HepG2 (cell line): ENCODE results near the gene OCLN. TPM values are rescaled to one million over a fixed set of nuclear protein-coding genes. Genes with fewer than 3 reads are reported as not detected.

ENCODE experiments used
- BRD4 ChIP-seq: sonication (generic); formaldehyde crosslinking; IDR thresholded peaks from 2 replicates; pipeline ENCODE4 v1.4.0; 2020; ENCODE audit warnings: missing genetic modification reagents
- DMAP1 ChIP-seq: IDR thresholded peaks from 2 replicates; pipeline ENCODE4 v1.6.1; 2016
- E2F5 ChIP-seq: sonication (generic); formaldehyde crosslinking; conservative IDR thresholded peaks from 2 replicates; pipeline ENCODE4 v1.4.0; 2020; ENCODE audit warnings: missing genetic modification reagents
- EHMT2 ChIP-seq: fragments of 200-600 bp; sonication (generic); IDR thresholded peaks from 2 replicates; pipeline ENCODE4 v1.7.0; 2017; ENCODE audit warnings: antibody characterized with exemption, low read depth, low read length, borderline replicate concordance
- GATAD2A ChIP-seq: IDR thresholded peaks from 2 replicates; pipeline ENCODE4 v1.6.1; 2016
- HNF4A ChIP-seq: sonication (generic); formaldehyde crosslinking; IDR thresholded peaks from 2 replicates; pipeline ENCODE4 v1.4.0; 2020; ENCODE audit warnings: missing genetic modification reagents
- MIER2 ChIP-seq: IDR thresholded peaks from 2 replicates; pipeline ENCODE4 v1.6.1; 2016; ENCODE audit warnings: missing biosample characterization, missing genetic modification reagents
- MYNN ChIP-seq: sonication (generic); formaldehyde crosslinking; IDR thresholded peaks from 2 replicates; pipeline ENCODE4 v1.4.0; 2020; ENCODE audit warnings: mild to moderate bottlenecking, low read depth, missing genetic modification reagents
- RBAK ChIP-seq: sonication (generic); formaldehyde crosslinking; IDR thresholded peaks from 2 replicates; pipeline ENCODE4 v1.5.1; 2020; ENCODE audit warnings: mild to moderate bottlenecking, missing genetic modification reagents
- TSC22D2 ChIP-seq: sonication (generic); formaldehyde crosslinking; IDR thresholded peaks from 2 replicates; pipeline ENCODE4 v1.5.1; 2020; ENCODE audit warnings: missing genetic modification reagents, mild to moderate bottlenecking, borderline replicate concordance
- ZNF329 ChIP-seq: sonication (generic); formaldehyde crosslinking; IDR thresholded peaks from 2 replicates; pipeline ENCODE4 v1.9.0; 2021; ENCODE audit warnings: low read depth, mild to moderate bottlenecking, missing genetic modification reagents
- ZNF512B ChIP-seq: sonication (generic); formaldehyde crosslinking; IDR thresholded peaks from 2 replicates; pipeline ENCODE4 v1.5.1; 2020; ENCODE audit warnings: missing genetic modification reagents, mild to moderate bottlenecking, borderline replicate concordance
- ZNF572 ChIP-seq: sonication (generic); formaldehyde crosslinking; IDR thresholded peaks from 2 replicates; pipeline ENCODE4 v1.5.1; 2020; ENCODE audit warnings: mild to moderate bottlenecking, missing genetic modification reagents
- ZNF672 ChIP-seq: sonication (generic); formaldehyde crosslinking; IDR thresholded peaks from 2 replicates; pipeline ENCODE4 v1.8.1; 2022; ENCODE audit warnings: missing genetic modification reagents
- ZNF678 ChIP-seq: sonication (generic); formaldehyde crosslinking; IDR thresholded peaks from 2 replicates; pipeline ENCODE4 v1.4.0; 2020; ENCODE audit warnings: mild to moderate bottlenecking, missing genetic modification reagents
- ZNF749 ChIP-seq: sonication (generic); formaldehyde crosslinking; IDR thresholded peaks from 2 replicates; pipeline ENCODE4 v1.8.0; 2022; ENCODE audit warnings: mild to moderate bottlenecking, missing genetic modification reagents, moderate library complexity, borderline replicate concordance
- ZSCAN31 ChIP-seq: sonication (generic); formaldehyde crosslinking; IDR thresholded peaks from 2 replicates; pipeline ENCODE4 v1.5.0; 2020; ENCODE audit warnings: low read depth, mild to moderate bottlenecking, missing genetic modification reagents
- polyA plus RNA-seq, 8 experiments: library from polyadenylated mRNA; depleted of rRNA in 3 of 8; stranded (reverse) in 7 of 8; unstranded in 1 of 8; fragments of >200 nt; fragmentation: Illumina TruSeq in 4 of 8; extraction: Trizol in 4 of 8; gene quantifications; 2 replicates each; pipeline versions ENCODE4 v1.2.1 to v1.2.3, GENCODE V29; 2011 to 2016; ENCODE audit warnings: low read depth in 4 of 8, missing spikeins in 1 of 8, mixed read lengths in 1 of 8; ENCODE audit not compliant: insufficient read depth in 1 of 8
- total RNA-seq, 5 experiments: library from RNA; depleted of rRNA; stranded (reverse); fragments of >200 nt; fragmentation: Illumina TruSeq; extraction: Trizol; gene quantifications; 2 replicates each; pipeline ENCODE4 v1.2.3, GENCODE V29; 2016; ENCODE audit warnings: low read depth in 1 of 5
- TF ChIP-seq, protein P1 (sequence below): sonication (generic); formaldehyde crosslinking; IDR thresholded peaks from 2 replicates; pipeline ENCODE4 v1.4.0; 2020; ENCODE audit warnings: missing genetic modification reagents, borderline replicate concordance
- TF ChIP-seq, protein P2 (sequence below): sonication (generic); formaldehyde crosslinking; IDR thresholded peaks from 2 replicates; pipeline ENCODE4 v1.4.0; 2020; ENCODE audit warnings: missing genetic modification reagents

Gene OCLN
- total and polyA plus RNA-seq, 2 of the 13 experiments (the other 11 are each of a cell fraction or from before 2014, with no cell fraction given), result 24.1 to 34.8 TPM

DNA sequence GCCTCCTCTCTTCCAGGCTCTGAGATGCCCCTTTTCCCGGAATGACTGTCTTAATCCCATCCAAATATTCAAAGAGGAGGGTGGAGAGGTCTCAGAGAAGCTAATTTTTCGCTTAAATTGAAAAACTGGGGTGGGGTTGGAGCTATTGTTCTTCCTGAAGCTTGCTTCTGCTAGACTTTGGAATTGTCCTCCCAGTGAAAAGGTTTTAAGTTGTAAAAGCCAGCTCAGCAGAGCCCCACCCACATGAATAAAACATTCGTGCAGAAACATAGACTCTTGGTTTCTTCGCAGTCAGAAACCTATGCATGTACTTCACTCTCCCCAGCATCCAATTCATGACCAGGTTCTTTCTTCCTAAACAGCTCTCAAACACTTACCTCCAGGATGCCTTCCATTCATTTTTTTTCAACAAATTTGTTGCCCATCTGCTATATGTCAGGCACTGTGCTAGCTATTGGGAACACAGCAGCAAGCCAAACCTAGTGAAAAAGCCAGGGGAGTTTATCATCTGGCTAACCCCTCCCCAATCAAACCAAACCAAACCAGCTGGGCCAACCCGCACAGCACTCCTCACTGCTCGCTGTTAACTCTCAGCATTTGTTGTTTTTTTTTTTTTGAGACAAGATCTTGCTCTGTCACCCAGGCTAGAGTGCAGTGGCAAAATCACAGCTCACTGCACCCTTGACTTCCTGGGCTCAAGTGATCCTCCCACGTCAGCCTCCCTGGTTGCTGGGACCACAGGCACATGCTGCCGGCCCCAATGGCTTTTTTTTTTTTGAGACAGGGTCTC lies 37.9 kb upstream of the OCLN start (continued):
- no peak for TF ChIP-seq ZNF512B (CRISPR knock-in tag)
- no peak for TF ChIP-seq BRD4 (CRISPR knock-in tag)
- no peak for TF ChIP-seq ZNF572 (CRISPR knock-in tag)
- TF ChIP-seq, protein P1, sequence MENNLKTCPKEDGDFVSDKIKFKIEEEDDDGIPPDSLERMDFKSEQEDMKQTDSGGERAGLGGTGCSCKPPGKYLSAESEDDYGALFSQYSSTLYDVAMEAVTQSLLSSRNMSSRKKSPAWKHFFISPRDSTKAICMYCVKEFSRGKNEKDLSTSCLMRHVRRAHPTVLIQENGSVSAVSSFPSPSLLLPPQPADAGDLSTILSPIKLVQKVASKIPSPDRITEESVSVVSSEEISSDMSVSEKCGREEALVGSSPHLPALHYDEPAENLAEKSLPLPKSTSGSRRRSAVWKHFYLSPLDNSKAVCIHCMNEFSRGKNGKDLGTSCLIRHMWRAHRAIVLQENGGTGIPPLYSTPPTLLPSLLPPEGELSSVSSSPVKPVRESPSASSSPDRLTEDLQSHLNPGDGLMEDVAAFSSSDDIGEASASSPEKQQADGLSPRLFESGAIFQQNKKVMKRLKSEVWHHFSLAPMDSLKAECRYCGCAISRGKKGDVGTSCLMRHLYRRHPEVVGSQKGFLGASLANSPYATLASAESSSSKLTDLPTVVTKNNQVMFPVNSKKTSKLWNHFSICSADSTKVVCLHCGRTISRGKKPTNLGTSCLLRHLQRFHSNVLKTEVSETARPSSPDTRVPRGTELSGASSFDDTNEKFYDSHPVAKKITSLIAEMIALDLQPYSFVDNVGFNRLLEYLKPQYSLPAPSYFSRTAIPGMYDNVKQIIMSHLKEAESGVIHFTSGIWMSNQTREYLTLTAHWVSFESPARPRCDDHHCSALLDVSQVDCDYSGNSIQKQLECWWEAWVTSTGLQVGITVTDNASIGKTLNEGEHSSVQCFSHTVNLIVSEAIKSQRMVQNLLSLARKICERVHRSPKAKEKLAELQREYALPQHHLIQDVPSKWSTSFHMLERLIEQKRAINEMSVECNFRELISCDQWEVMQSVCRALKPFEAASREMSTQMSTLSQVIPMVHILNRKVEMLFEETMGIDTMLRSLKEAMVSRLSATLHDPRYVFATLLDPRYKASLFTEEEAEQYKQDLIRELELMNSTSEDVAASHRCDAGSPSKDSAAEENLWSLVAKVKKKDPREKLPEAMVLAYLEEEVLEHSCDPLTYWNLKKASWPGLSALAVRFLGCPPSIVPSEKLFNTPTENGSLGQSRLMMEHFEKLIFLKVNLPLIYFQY (CRISPR knock-in tag), result no peak
- no peak for TF ChIP-seq MYNN (CRISPR knock-in tag)
- no peak for TF ChIP-seq EHMT2
- TF ChIP-seq ZNF672, result no peak
- TF ChIP-seq HNF4A, result 0 out of 2 replicates have a peak, but pooled peaks have one; percentile 8
- no peak for TF ChIP-seq ZNF329 (CRISPR knock-in tag)
- 0 out of 2 replicates have a peak, but pooled peaks have one; percentile 18 for TF ChIP-seq GATAD2A
- no peak for TF ChIP-seq ZNF749 (CRISPR knock-in tag)
- no peak for TF ChIP-seq MIER2 (CRISPR knock-in tag)
- 0 out of 2 replicates have a peak, but pooled peaks have one; percentile 22 for TF ChIP-seq ZSCAN31 (CRISPR knock-in tag)
- TF ChIP-seq RBAK (CRISPR knock-in tag), result no peak
- no peak for TF ChIP-seq DMAP1 (CRISPR knock-in tag)
- TF ChIP-seq TSC22D2 (CRISPR knock-in tag), result no peak
- TF ChIP-seq E2F5 (CRISPR knock-in tag), result no peak
- no peak for TF ChIP-seq ZNF678 (CRISPR knock-in tag)
- TF ChIP-seq, protein P2, sequence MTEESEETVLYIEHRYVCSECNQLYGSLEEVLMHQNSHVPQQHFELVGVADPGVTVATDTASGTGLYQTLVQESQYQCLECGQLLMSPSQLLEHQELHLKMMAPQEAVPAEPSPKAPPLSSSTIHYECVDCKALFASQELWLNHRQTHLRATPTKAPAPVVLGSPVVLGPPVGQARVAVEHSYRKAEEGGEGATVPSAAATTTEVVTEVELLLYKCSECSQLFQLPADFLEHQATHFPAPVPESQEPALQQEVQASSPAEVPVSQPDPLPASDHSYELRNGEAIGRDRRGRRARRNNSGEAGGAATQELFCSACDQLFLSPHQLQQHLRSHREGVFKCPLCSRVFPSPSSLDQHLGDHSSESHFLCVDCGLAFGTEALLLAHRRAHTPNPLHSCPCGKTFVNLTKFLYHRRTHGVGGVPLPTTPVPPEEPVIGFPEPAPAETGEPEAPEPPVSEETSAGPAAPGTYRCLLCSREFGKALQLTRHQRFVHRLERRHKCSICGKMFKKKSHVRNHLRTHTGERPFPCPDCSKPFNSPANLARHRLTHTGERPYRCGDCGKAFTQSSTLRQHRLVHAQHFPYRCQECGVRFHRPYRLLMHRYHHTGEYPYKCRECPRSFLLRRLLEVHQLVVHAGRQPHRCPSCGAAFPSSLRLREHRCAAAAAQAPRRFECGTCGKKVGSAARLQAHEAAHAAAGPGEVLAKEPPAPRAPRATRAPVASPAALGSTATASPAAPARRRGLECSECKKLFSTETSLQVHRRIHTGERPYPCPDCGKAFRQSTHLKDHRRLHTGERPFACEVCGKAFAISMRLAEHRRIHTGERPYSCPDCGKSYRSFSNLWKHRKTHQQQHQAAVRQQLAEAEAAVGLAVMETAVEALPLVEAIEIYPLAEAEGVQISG (CRISPR knock-in tag), result 0 out of 2 replicates have a peak, but pooled peaks have one; percentile 0
